NCI-H187 treated with DMSO at 0.1 percent for 48 hours (cell line): ENCODE measurements around the gene LIN54.
"Not testable (repeated sequence)": the region's sequence is repeated elsewhere in the genome, so short reads cannot be mapped to it uniquely, and the experiment has no call there.

Experiments
- DNase-seq: peaks from one replicate; lab custom pipeline; 2025; lab: John Stamatoyannopoulos, UW

Gene LIN54

DNA sequence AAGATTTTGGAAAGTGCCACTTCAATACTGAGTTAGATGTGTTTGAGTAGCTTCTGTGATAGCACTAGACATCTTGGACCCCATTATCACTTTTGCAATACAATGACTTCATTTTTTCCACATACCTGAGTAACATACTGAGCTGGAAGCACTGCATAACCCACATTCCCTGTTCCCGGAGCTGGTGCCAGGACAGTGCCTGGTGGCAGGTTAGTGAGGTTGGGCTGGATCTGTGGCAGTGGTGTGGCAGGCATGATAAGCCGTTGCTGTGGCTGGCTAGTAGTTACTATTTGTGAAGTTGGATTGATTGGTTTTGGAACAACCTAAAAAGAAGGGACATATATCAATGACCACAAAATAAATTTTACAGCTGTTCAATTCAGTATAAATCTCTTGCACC, 71.2 kb downstream of the LIN54 start:
- DNase-seq: no peak

DNA sequence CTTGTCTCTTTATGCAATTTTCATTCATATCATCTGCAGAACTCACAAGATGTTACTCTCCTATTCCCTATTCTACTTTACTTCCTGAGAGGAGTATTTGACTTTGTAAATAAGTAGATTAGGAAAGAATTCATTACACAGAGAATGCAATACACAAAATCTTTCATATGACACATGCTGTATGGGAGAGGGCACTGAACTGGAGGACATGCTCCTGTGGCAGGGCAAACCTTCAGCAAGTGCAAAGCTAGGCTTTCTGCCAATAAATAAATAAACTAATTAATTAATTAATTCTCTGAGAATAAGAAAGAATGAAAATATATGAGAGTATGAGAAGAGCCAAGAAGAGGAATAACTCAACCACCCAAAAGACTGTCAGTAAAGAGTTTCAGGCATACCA, 76.2 kb downstream of the LIN54 start:
- DNase-seq: no peak

DNA sequence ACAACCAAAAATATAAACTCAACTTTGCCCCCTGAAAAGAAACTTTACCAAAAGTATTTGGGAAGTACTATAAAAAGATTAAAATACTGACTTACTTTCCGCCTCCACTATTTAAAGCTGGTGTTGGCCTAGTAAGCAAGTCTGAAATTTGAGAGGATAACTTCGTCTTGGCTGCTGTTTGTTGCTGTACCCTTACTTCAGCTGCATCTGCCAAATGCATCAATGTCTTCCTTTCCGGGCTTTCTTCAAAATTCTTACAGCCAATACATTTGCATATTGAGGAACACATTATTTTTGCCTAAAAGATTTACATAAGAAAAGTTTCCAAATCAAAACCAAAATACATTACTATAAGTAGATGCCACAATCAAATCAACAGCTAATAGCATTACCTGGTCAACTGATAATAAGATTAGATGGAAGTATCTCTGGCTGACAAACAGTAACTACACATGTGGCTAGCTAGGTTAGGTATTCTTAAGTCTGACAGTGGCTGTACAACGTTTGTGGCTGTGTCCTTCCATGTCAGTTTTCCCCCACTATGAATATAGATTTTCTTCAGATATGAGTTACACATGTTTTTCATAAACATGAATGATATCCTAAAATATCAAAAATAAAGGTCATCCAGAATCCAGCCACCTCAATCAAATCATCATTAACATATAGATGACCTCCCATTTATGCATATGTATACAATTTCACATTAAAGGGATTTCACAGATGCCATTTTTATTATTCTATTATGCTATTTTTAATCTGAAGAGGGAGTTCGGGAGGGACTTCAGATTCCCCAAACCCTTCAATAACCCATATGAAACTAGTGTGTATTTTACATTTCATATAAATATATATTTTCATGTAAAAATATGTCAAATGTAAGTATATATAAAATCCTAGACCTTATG, 79.5 kb downstream of the LIN54 start:
- no peak for DNase-seq

DNA sequence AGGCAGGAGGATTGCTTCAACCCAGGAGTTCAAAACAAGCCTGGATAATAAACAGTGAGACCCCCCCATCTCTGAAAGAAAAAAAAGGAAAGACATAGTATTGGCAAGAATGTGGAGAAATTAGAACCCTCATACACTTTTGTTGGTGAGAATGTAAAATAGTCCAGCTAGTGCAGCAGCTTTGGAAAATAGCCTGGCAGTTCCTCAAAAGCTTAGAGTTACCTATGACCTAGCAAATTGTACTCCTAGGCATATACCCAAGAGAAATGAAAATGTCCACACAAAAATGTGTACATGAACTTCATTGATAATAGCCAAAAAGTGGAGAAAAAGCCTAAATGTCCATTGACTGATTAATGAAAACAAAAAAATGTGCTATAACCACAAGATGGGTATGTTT, 88.8 kb downstream of the LIN54 start:
- no peak for DNase-seq

DNA sequence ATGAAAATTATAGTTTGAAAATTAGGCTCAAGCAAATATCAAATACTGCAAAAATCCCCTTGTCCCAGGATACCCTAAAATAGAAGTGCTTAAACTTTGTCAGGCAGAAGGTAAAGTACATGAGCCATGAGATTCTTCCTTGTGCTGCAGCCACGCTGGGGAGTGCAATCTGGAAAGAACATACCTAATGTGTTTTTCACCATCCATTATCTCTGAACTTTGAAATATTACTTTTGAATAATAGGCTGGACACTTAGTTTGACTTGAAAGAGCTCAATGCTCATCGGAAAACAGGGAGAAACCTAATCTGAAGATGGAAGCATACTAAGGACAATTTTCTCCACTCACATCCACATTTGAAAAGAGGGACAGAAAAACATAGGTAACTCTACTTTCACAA, 91.2 kb downstream of the LIN54 start:
- no peak for DNase-seq

DNA sequence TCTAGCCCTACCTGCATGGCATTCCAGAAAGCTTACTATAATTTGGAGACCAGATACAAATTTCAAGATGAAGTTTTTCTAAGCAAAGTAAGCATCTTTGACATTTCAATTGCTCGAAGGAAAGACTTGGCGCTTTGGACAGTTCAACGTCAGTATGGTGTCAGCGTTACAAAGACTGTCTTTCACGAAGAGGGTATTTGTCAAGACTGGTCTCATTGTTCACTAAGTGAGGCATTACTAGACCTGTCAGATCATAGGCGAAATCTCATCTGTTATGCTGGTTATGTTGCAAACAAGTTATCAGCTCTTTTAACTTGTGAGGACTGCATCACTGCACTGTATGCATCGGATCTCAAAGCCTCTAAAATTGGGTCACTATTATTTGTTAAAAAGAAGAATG, 92.5 kb downstream of the LIN54 start:
- no peak for DNase-seq

DNA sequence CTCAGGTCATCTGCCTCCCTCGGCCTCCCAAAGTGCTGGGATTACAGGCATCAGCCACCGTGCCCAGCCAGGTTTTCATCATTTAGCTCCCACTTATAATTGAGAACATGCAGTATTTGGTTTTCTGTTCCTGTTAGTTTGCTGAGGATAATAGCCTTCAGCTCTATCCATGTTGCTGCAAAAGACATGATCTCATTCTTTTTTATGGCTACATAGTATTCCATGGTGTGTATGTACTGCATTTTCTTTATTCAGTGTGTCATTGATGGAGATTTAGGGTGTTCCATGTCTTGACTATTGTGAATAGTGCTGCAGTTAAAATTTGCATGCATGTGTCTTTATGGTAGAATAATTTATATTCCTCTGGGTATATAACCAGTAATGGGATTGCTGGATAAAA, 96.7 kb downstream of the LIN54 start:
- not testable (repeated sequence) for DNase-seq

DNA sequence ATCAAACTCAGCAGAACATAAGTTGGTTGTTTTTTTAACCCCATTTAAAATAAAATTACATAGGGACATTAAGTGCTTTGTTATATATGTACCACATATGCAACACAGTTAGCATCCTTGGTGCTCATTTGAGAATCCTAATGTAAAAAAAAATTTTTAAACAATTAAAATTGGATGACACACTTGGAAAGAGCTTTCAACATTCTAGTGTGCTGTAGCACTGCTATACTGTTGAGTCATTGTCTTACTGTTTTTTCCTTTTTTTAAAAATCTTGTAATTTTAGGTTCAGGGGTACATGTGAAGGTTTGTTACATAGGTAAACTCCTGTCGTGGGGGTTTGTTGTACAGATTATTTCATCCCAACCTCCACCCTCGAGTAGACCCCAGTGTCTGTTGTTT, 97.3 kb downstream of the LIN54 start:
- no peak for DNase-seq

DNA sequence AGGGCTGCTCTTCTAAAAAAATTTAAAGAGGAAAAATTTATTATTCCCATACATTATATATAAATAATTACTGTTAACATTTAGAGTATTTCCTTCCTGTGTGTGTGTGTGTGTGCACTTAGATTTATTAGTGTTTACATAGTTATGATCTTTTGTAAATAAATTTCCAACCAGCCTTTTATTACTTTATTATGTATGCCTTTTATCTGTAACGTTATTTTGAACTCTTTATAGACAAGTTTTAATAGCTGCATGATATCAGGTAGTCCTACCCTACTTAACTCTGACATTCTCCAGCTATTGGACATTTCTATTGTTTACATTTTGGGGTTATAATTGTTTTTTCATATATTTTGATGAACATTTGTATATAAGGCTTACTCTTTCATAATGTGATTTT, 101.3 kb downstream of the LIN54 start:
- no peak for DNase-seq

DNA sequence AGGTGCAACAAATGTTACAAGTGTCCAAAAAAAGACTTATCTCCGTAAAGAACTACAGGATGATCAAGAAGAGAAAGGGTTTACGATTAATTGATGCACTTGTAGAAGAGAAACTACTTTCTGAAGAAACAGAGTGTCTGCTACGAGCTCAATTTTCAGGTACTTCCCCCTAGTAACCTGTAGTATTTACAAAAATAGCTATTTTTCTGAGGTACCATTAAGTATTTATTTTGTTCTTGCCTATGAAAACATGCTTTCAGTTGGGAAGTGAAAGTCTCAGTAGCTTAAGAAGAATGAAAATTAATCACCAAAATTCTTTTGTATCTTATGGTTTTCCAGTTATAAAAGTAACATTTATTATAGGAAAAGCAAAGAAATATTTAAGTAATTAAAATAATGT, 104.2 kb downstream of the LIN54 start:
- no peak for DNase-seq

DNA sequence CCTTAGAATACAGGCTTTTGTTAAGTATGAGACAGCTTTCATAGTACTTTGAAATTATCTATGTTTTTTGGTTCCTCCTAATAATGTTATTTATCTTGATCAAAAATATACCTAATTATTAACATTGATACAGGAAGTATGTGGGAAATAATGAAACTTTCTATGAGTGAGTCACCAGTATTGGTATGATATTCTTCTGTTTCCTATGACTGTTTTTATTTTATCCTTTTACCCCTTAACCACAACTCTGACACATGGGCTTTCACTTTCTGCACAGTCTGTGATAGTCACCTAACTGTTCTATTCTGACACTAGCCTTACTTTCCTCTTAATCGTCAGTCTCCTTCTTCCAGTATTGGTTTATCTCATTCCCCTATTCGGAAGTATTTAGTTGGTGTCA, 105.4 kb downstream of the LIN54 start:
- DNase-seq: no peak

DNA sequence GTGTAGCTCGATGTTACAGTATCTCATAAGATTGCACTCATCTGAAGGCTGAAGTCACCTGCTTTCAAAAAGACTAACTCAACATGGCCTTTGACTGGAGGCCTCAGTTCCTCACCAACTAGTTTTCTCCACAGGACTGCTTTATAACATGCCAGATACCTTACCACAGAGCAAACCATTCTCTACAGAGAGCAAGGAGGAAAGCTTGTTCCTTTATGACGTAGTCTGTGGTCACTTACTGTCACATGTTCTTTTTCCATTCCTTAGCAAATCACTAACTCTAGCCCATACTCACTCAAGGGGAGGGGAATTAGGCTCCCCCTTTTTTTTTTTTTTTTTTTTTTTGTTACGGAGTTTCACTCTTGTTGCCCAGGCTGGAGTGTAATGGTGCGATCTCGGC, 106.9 kb downstream of the LIN54 start:
- DNase-seq: no peak

DNA sequence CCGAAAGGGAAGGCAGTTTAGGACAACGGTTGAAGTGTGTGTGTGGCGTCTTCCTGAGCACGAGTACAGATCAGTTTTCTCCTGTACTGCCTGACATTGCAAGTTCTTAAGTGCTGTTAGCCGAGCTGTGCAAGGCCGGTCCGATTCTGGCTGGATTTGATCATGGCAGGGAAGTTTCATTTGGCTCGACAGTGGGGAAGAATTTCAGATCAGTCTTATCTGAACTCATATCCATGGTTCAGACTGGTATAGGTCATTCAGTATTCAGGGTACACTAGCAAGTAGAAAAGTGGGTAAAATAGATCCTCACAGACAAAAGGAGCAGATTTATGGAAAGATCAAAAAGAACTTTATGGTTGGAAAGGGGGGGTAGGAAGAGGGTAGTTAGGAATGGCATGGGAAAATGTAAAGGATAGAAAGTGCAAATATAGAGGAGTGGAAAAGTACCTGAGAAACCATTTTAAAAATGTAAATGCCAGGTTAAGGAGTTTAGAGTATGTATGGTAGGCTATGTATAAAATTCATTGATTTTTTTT, 109.4 kb downstream of the LIN54 start:
- no peak for DNase-seq

DNA sequence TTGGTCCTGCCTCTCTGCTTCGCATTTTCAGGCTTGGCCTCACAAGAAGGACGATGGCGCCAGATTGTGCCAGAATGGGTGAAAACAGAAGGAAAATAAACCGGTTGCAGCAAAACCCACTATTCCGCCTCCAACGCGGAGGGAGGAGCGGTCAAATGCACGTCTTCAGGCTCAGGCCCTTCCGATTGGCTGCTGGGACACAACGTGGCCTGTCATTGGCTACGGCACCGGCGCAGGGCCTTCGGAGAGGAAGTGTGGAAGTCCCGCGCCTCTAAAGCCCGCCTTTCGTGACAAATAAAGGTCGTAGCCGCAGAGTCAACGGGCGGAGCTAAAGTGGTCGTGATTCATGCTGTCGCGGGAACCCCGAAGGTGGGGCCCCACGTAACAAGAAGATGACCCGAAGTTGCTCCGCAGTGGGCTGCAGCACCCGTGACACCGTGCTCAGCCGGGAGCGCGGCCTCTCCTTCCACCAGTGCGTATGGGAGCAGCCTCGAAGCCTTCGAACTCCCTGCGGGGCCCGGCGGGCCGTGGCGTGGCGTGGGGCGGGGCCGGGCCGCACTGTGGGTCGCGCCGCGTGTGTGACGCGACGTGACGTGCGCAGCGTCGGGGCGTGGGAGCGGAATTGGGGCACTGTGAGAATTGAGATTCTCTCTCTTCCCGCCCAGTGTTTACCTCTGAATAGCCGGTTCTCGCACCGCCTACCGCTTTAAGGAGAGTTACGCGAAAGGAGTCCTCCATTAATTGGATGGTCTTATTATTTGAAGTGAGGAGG, 110.0 kb downstream of the LIN54 start, which contains the start of gene THAP9:
Gene THAP9, plus strand, starts transcription at position 325 of the 772 bp plus-strand sequence. Its CDS starts 68 bp downstream, at position 393.
- DNase-seq: peak; percentile 97

DNA sequence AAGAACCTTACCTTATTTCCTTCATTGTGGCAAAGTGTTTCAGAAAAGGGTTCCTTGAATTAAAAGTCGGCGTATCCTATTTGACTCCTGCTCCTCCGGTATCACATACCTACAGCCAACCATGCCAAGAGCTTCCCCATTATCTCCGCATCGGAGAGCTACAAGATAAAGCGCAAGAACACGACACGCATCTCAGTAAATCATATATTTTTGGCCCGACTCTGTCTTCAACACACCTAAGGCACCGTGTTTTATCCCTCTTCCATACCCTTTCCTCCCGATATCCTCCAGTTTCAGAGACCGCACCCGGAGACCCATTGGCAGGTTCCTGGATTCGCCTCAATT, 110.6 kb downstream of the LIN54 start:
- DNase-seq: no peak

DNA sequence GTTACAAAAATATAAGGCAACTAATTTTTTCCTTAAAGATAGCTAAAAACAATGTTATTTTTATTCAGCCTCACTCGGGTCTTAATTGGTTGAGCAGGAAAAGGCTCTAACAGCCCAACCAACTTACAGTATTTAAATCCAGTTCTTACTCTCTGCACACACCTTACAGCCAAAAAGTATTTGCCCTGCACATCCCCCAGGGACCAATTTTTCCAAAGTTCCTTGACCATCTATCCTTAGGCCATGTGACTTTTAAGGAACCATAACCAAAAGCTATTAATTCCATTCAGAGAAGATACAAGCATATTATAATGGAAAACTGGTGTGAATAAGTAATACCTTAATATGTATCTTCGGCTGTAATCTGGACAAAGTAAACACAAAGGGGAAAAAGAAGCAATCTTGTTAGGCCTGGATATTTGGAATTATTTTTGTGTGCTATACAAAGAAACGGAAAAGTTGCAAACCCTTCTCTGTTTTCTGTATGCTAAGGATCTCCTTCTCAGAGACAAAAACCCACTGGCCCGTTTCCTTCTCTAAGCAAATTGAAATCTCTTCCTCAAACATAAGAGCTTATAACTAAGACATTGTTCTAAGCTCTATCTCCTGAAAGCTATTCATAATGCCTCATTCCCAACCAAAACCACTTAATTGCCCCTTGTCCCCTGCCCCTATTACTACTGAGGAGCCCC, 111.1 kb downstream of the LIN54 start:
- no peak for DNase-seq

DNA sequence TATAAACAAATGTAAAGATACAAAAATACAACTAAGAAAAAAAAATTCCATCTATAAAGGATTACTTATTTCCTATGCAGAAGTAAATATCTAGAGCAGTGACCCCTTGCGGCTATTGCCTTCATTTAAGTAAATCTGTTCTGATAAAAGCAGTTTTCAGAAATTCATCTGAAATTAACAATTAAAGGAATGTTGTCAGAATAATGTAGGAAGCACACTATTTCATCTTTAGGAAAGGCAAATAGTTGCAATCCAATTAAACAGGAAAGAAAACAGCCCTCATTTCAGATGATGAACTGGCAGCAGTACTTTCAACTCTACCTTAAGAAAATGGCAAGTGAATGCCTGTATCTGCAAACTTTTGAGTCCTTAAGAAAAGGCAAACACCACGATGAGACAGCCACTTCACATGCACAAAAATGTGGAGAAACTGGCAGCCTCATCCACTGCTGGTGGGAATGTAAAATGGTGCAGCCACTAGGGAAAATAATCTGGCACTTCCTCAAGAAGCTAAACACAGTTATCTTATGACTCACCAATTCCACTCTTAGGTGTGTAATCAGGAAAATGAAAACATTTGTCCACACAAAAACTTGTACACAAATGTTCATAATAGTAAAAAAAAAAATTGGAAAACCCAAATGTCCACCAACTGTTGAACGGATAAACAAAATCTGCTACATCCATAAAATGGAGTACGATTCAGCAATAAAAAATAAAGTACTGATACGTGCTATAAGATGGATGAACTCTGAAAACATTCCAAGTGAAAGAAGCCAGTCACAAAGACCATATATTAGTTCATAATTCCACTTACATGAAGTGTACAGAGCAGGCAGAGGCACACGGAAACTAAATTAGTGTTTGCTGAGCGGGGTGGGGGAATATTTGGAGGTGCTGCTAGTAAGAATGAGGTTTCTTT, 112.0 kb downstream of the LIN54 start:
- DNase-seq: no peak

DNA sequence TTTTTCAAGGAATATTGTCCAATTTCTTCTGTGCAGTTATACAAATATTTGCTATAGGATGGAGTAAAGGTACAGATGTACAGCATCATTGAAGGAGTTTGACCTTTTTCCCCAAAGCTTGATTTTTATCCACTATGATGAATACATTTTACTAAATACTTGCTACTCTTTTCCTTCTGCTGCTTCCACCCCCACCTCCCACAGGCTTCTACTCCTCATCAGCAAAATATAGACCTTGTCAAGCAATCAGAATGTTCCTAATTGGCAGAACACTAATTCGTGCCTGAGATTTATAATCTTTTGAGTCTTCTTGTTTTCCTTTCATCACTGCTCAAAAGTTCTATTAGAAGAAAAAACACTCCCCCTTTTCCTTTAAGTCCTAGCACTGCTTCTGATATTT, 113.9 kb downstream of the LIN54 start:
- DNase-seq: no peak

DNA sequence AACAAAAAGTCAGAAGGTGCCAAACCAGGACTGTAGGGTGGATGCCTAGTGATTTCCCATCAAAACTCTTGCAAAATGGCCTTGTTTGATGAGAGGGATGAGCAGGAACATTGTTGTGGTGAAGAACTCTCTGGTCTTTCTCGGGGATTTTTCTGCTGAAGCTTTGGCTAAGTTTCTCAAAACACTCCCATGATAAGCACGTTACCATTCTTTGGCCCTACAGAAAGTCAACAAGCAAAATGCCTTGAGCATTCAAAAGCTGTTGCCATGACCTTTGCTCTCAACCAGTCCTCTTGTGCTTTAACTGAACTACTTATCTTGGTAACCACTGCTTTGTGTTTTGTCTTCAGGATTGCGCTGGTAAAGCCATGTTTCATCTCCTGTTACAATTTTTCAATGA, 116.7 kb downstream of the LIN54 start:
- DNase-seq: no peak

DNA sequence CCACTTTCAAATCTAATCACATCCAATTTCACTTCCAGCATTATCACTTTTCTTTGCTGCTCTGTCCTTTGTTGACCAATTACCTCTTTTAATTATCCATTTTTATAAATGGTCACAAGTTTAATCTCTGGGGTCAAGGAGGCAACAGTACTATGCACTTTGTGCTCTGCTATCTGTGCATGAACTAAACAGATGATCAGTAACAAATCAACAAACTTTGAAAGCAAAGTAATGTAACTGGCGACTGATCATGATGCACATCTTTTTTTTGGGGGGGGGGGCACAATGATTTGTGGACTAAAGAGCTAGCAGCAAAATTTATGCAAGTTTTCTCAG, 118.2 kb downstream of the LIN54 start:
- DNase-seq: no peak

DNA sequence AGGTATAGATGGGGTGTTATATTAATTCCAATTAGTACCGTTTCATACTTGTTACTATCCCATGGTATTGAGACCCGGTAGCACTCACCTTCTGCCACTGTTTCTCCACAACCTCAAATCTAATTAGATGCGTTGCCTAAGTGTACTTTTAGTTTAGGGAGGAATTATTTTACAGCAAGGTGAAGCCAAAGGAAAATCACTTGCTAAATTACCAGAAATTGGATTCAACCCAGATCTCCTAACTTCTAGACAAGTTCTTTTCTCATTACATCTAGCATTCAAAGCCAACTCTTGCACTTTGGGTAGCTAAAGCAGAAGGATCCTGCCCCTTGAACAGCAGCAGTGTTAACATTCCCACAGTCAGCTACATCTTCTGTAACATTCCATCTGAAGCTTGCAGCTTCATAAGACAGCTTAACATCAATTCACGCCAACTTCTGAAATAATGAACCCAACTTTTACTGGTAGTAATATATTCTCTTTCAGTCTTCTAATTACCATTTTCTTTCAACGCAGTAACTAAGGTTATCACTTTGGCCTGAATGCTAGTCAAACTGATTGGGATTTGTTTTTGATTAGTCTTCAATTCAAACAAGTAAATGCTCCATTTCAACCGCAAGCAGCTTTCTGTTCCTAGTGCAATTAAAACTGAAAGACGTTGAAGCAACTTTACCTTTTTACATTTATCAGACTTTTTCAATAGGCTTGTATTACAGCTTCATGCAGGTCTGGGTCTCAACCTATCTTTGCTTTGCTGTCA, 118.7 kb downstream of the LIN54 start:
- no peak for DNase-seq
